RWPE1 (cell line): ENCODE measurements around the gene KIAA0040.

ENCODE experiments used
- CTCF ChIA-PET: fragments of 350-600 bp; sonication (Branson Sonifier 250); formaldehyde crosslinking; extraction: SDS; loops from one replicate; lab custom pipeline; 2021; lab: Yijun Ruan, JAX
- POLR2A ChIA-PET: fragments of 400-600 bp; formaldehyde crosslinking; extraction: SDS; loops from one replicate; lab custom pipeline; 2020; ENCODE audit warnings: antibody characterized with exemption; ENCODE audit not compliant: low non-redundant PET; lab: Yijun Ruan, JAX
- DNase-seq: peaks from one replicate; pipeline ENCODE4 v3.0.0; 2012; ENCODE audit warnings: low spot score
- H3K27ac ChIP-seq: fragments of 450-650 bp; 2 replicates; pipeline ENCODE4 v1.5.1; 2017
- TF ChIP-seq, protein P1 (sequence below): fragments of 450-650 bp; conservative IDR thresholded peaks from 2 replicates; pipeline ENCODE4 v1.5.1; 2017; ENCODE audit warnings: low read depth, mild to moderate bottlenecking

The KIAA0040 gene

DNA sequence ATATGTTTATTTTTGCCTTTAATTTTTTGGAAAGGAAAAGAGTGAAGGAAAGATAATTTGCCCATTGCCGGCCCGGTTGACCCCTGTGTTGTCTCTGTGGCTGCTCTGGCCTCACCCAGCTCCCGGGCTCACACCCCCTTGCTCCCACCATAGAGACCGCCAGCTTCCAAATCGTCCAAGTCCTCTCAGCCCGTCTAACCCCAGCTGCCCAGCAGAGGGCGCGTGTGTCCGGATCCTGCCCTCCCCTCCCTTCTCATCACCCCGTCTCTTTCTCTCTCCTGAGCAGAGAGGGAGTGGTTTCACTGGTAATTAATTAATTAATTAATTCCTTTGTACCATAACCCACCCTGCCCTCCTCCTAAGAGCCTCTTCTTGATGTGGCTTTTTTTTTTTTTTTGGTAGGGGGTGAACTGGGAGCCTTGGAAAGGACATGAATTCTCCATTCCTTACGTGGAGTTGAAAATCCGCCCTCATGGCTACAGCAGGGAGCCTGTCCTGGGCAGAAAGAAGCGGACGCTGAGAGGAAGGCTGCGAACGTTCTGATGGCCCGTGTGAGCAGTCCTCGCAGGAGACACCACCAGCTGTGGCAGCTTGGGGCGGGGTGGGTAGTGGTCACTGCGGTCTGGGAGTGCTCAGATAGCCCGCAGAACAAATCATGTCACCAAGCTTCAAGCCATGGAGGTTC lies 45.9 kb downstream of the KIAA0040 start:
- ChIA-PET CTCF (interaction anchor here (0.5 to 2.0 kb wide), 23 partner anchors 8 to 1414 kb away, joined by 3 to 15 read pairs (median 4); no protein-coding TSS in a partner anchor), POLR2A (no interaction called here)
- H3K27ac ChIP-seq, result no peak overlapping the region
- TF ChIP-seq, protein P1, sequence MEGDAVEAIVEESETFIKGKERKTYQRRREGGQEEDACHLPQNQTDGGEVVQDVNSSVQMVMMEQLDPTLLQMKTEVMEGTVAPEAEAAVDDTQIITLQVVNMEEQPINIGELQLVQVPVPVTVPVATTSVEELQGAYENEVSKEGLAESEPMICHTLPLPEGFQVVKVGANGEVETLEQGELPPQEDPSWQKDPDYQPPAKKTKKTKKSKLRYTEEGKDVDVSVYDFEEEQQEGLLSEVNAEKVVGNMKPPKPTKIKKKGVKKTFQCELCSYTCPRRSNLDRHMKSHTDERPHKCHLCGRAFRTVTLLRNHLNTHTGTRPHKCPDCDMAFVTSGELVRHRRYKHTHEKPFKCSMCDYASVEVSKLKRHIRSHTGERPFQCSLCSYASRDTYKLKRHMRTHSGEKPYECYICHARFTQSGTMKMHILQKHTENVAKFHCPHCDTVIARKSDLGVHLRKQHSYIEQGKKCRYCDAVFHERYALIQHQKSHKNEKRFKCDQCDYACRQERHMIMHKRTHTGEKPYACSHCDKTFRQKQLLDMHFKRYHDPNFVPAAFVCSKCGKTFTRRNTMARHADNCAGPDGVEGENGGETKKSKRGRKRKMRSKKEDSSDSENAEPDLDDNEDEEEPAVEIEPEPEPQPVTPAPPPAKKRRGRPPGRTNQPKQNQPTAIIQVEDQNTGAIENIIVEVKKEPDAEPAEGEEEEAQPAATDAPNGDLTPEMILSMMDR, result peak; percentile 93
- peak; percentile 80 for DNase-seq

DNA sequence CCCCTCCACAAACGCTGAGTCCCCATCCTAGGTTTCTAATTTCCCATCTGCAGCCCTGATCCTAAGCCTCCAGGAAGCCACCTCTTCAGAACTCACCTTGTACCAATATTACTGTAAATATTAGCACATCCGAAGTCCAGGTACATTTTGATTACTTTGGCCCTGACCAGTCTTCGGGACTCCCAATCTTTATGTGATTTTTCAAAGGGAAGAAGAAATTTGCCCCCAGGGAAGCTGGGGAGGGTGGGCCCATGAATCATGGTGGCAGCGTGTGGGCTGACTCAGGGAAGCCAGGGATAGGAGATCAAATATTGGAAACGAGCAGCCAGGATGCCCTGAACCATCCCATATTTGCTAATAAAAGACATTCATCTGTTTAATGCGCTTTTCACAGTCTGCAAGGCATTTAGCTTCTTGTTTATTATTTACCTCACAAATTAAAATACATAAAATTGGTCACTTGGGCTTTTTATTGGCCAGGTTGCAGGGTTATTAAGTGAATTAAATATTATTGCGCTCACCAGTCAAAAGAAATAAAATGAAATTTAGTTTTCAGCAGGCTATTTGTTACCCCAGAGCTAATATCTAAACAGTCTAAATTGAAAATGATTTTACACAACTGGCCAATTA lies 46.6 kb downstream of the KIAA0040 start:
- peak; percentile 35 for DNase-seq
- TF ChIP-seq, protein P1, result no peak
- CTCF ChIA-PET, result interaction anchor here (0.5 to 2.0 kb wide), 19 partner anchors 9 to 1415 kb away, joined by 3 to 15 read pairs (median 4); no protein-coding TSS in a partner anchor
- POLR2A ChIA-PET, result interaction anchor here (0.6 kb wide), 1 partner anchor 76 kb away, joined by 3 read pairs; no protein-coding TSS in a partner anchor
- H3K27ac ChIP-seq, result no peak overlapping the region

DNA sequence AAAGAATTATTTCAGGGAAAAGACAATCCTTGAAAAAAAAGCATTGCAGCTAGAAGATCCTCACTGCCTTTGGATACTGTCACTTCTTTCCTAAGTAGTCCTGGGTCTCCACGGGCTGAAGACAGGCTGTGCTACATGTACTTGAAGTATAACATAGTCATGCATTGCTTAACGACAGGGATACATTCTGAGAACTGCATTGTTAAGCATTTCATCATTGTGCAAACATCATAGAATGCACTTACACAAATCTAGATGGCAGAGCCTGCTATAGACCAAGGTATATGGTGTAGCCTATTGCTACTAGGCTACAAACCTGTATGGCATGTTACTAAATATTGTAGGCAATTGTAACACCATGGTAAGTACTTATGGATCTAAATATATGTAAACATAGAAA lies 54.0 kb downstream of the KIAA0040 start:
- no peak for DNase-seq
- H3K27ac ChIP-seq, result no peak overlapping the region
- ChIA-PET CTCF (no interaction called here), POLR2A (no interaction called here)
- TF ChIP-seq, protein P1, result no peak

DNA sequence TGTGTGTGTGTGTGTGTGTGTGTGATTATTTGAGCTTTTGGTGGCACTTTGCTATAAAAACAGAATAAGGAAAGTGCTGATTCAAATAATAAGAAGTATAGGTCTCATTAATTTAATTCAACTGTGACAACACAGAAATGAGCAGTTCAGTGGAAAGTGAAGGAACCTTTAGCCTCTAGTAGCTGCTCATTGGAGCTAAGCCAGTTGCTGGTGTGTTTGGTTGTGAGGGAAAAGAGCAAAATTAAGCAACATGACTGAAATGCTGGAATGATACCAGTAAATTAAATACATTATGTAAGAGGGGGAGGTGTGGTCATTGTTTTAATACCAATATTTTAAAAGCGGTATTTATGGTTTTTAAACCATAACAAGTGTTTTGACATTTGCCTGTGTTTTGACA lies 55.2 kb downstream of the KIAA0040 start:
- CTCF ChIA-PET, result interaction anchor here (0.7 to 2.1 kb wide), 2 partner anchors 9 to 87 kb away, joined by 3 to 11 read pairs; no protein-coding TSS in a partner anchor
- H3K27ac ChIP-seq, result no peak overlapping the region
- DNase-seq, result no peak
- POLR2A ChIA-PET, result no interaction called here
- TF ChIP-seq, protein P1, result no peak

DNA sequence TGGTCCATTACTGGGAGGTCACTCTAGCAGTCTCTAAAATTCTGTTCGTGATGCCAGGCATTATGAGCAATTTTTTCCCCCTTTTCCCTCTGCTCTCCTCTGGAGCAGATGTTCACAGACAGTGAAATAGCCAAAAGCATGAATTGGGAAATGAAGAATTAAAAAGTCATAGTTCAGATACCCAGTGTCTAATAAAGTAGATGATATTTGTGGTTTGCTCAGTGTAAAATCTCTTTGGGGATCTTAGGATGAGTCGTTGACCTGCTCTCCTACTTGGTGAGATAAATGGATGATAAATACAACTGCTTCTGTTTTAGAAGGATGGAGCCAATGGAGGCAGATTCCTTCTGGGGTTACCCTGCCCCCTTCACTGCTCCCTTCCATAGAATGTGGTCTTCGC lies 56.3 kb downstream of the KIAA0040 start:
- DNase-seq, result no peak
- TF ChIP-seq, protein P1, result no peak
- ChIA-PET POLR2A (no interaction called here), CTCF (interaction anchor here (2.1 kb wide), 1 partner anchor 10 kb away, joined by 11 read pairs; no protein-coding TSS in a partner anchor)
- H3K27ac ChIP-seq, result no peak overlapping the region

DNA sequence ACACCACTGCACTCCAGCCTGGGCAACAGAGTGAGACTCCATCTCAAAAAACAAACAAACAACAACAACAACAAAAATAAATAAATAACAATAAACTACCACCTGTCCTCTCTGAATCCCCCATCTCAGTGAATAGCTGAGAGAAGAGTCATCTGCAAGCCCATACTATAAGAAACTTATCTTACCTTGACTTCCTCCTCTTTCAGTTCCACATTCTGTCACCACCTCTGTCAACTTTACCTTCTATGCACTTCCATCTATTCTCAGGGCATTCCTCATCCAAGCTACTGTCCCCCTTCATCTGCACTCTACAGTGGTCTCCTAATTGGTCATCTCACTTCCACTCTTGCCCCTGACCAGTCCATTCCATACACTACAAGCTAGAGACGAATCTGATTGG lies 58.1 kb downstream of the KIAA0040 start:
- POLR2A ChIA-PET, result no interaction called here
- H3K27ac ChIP-seq, result no peak overlapping the region
- CTCF ChIA-PET, result interaction anchor here (0.7 kb wide), 1 partner anchor 52 kb away, joined by 3 read pairs; no protein-coding TSS in a partner anchor
- no peak for DNase-seq
- TF ChIP-seq, protein P1, result no peak
